K562 (cell line): ENCODE data around the gene CENPP. TPM values are rescaled to one million over a fixed set of nuclear protein-coding genes. Genes with fewer than 3 reads are reported as not detected.

ENCODE experiments used
- ATAC-seq: fragments of 200-7000 bp; cut with Tn5 transposase; 3 replicates; pipeline ENCODE4 v1.9.1; 2020; ENCODE audit warnings: moderate library complexity
- BruUV-seq: library from RNA; stranded (reverse); fragments of 400-500 nt; replicated peaks from 2 replicates; lab custom pipeline; 2021; lab: Mats Ljungman, UMichigan
- CTCF ChIA-PET: fragments of 300-600 bp; formaldehyde crosslinking; extraction: SDS; loops from one replicate; lab custom pipeline; 2021; ENCODE audit warnings: low intra/inter-chr PET ratio; lab: Yijun Ruan, JAX
- POLR2A ChIA-PET: fragments of 300-600, 350-650 bp; sonication (Branson Sonifier 250); formaldehyde crosslinking; extraction: SDS; loops from one replicate; lab custom pipeline; 2021; ENCODE audit warnings: antibody characterized with exemption, inconsistent platforms; lab: Yijun Ruan, JAX
- DNase-seq, 4 experiments: peaks; one replicate each; pipeline versions ENCODE4 v3.0.0 to v3.0.0-alpha.2; 2011 to 2018; ENCODE audit warnings: low spot score in 3 of 4, mixed read lengths in 3 of 4; ENCODE audit errors: extremely low read depth in 1 of 4
- FAIRE-seq: peaks from 2 replicates; lab custom pipeline; 2011; peaks lifted over from hg19 to GRCh38; lab: Jason Lieb, UNC
- H2AFZ ChIP-seq: 2 replicates; pipeline ENCODE4 v1.6.0; 2011; ENCODE audit warnings: low read depth, low read length, control low read depth, inconsistent platforms
- H3K27ac ChIP-seq: fragments of 200-600 bp; 3 replicates; pipeline ENCODE4 v1.8.0; 2011; ENCODE audit warnings: low read depth, mild to moderate bottlenecking, control low read depth, inconsistent platforms, low read length, moderate library complexity, mixed read lengths; ENCODE audit errors: extremely low read depth
- H3K27me3 ChIP-seq, 2 experiments: fragments of 300-600 bp in 1 of 2; 2 replicates in 1 of 2; 3 replicates in 1 of 2; pipeline versions ENCODE4 v1.6.0 to v1.8.0; 2011; ENCODE audit warnings: inconsistent platforms in 2 of 2, low read length in 2 of 2, mild to moderate bottlenecking in 1 of 2, mixed read lengths in 1 of 2, moderate library complexity in 1 of 2; ENCODE audit not compliant: control insufficient read depth in 2 of 2, insufficient read depth in 2 of 2
- H3K36me3 ChIP-seq: fragments of 300-600 bp; 3 replicates; pipeline ENCODE4 v1.8.0; 2011; ENCODE audit warnings: mild to moderate bottlenecking, low read length, inconsistent platforms; ENCODE audit not compliant: control insufficient read depth, insufficient read depth
- H3K4me1 ChIP-seq, 2 experiments: fragments of 200-600 bp in 1 of 2; replicated peaks in 1 of 2; 2 replicates in 1 of 2; 3 replicates in 1 of 2; pipeline versions ENCODE4 v1.5.1 to v1.8.0; 2011; ENCODE audit warnings: inconsistent platforms in 2 of 2, low read length in 2 of 2, mild to moderate bottlenecking in 1 of 2, mixed read lengths in 1 of 2, moderate library complexity in 1 of 2; ENCODE audit not compliant: control insufficient read depth in 2 of 2, insufficient read depth in 2 of 2
- H3K4me2 ChIP-seq: 2 replicates; pipeline ENCODE4 v1.6.1; 2011; ENCODE audit warnings: low read length, control low read depth, inconsistent platforms, mixed read lengths; ENCODE audit not compliant: insufficient read depth
- H3K4me3 ChIP-seq: fragments of 200-600 bp; sonication (generic), shearing (Covaris generic); 2 replicates; pipeline ENCODE4 v1.5.1; 2016; ENCODE audit warnings: control low read depth, inconsistent platforms
- H3K79me2 ChIP-seq: fragments of 200-600 bp; 3 replicates; pipeline ENCODE4 v1.8.0; 2011; ENCODE audit warnings: low read length, inconsistent platforms; ENCODE audit not compliant: control insufficient read depth, insufficient read depth
- H3K9ac ChIP-seq, 2 experiments: 2 replicates each; pipeline versions ENCODE4 v1.6.0 to v1.6.1; 2011; ENCODE audit warnings: low read depth in 2 of 2, low read length in 2 of 2, control low read depth in 1 of 2, inconsistent platforms in 1 of 2, mild to moderate bottlenecking in 1 of 2, mixed read lengths in 1 of 2; ENCODE audit not compliant: insufficient read depth in 1 of 2
- H3K9me1 ChIP-seq: one replicate; pipeline ENCODE4 v1.6.0; 2011; ENCODE audit warnings: inconsistent platforms, mild to moderate bottlenecking, low read length, moderate library complexity; ENCODE audit not compliant: control insufficient read depth, insufficient read depth
- H3K9me3 ChIP-seq: replicated peaks from 2 replicates; pipeline ENCODE4 v1.5.1; 2011; ENCODE audit warnings: low read depth, low read length, inconsistent platforms; ENCODE audit not compliant: control insufficient read depth, insufficient read depth
- H4K20me1 ChIP-seq: replicated peaks from 2 replicates; pipeline ENCODE4 v1.6.1; 2011; ENCODE audit warnings: low read length, inconsistent platforms, mixed read lengths; ENCODE audit not compliant: control insufficient read depth, insufficient read depth
- BCOR ChIP-seq: fragments of 450-650 bp; IDR thresholded peaks from 2 replicates; pipeline ENCODE4 v1.6.1; 2016
- BDP1 ChIP-seq: IDR thresholded peaks from 3 replicates; pipeline ENCODE4 v1.6.1; 2011; ENCODE audit not compliant: insufficient read length, insufficient read depth
- CAMTA2 ChIP-seq: fragments of 250-450 bp; sonication (Bioruptor Pico); conservative IDR thresholded peaks from 2 replicates; pipeline ENCODE4 v1.5.1; 2022
- CBFA2T3 ChIP-seq: fragments of 450-650 bp; IDR thresholded peaks from 2 replicates; pipeline ENCODE4 v1.6.1; 2017
- CCAR2 ChIP-seq: fragments of 200-400 bp; formaldehyde crosslinking; IDR thresholded peaks from 2 replicates; pipeline ENCODE4 v1.6.1; 2017; ENCODE audit warnings: mild to moderate bottlenecking, low read depth, low read length
- CHD4 ChIP-seq: fragments of 200-600 bp; sonication (generic); IDR thresholded peaks from 3 replicates; pipeline ENCODE4 v1.6.1; 2012; ENCODE audit warnings: low read depth, mild to moderate bottlenecking, mixed read lengths, low read length, inconsistent platforms; ENCODE audit not compliant: insufficient read depth, insufficient replicate concordance, poor library complexity, severe bottlenecking
- CTBP1 ChIP-seq: fragments of 450-650 bp; IDR thresholded peaks from 2 replicates; pipeline ENCODE4 v1.6.1; 2016; ENCODE audit warnings: borderline replicate concordance
- EGR1 ChIP-seq: fragments of 450-650 bp; conservative IDR thresholded peaks from 2 replicates; pipeline ENCODE4 v1.6.1; 2017; ENCODE audit warnings: mild to moderate bottlenecking
- KDM1A ChIP-seq, 2 experiments: fragments of 450-650 bp; IDR thresholded peaks; 2 replicates each; pipeline ENCODE4 v1.6.1; 2016; ENCODE audit warnings: mild to moderate bottlenecking in 2 of 2
- NFIC ChIP-seq: fragments of 450-650 bp; IDR thresholded peaks from 2 replicates; pipeline ENCODE4 v1.6.1; 2017; ENCODE audit warnings: mild to moderate bottlenecking, inconsistent platforms
- NFIX ChIP-seq: fragments of 250-450 bp; sonication (Bioruptor Pico); IDR thresholded peaks from 2 replicates; pipeline ENCODE4 v1.4.0; 2020; ENCODE audit warnings: low read depth, mild to moderate bottlenecking, moderate library complexity
- NONO ChIP-seq, 2 experiments: fragments of 200-400 bp in 1 of 2; fragments of 450-650 bp in 1 of 2; formaldehyde crosslinking in 1 of 2; IDR thresholded peaks; 2 replicates each; pipeline ENCODE4 v1.6.1; 2017; ENCODE audit warnings: low read depth in 2 of 2, mild to moderate bottlenecking in 2 of 2, moderate library complexity in 2 of 2, low read length in 1 of 2
- PTTG1 ChIP-seq: fragments of 450-650 bp; IDR thresholded peaks from 2 replicates; pipeline ENCODE4 v1.6.1; 2016; ENCODE audit warnings: low read depth, mild to moderate bottlenecking, missing genetic modification characterization, missing compliant biosample characterization
- STAG1 ChIP-seq: sonication (generic); formaldehyde crosslinking; IDR thresholded peaks from 2 replicates; pipeline ENCODE4 v1.5.0; 2020; ENCODE audit warnings: missing genetic modification reagents, borderline replicate concordance
- TSHZ1 ChIP-seq: fragments of 250-450 bp; sonication (Bioruptor Pico); IDR thresholded peaks from 2 replicates; pipeline ENCODE4 v1.4.0; 2020; ENCODE audit warnings: mild to moderate bottlenecking, moderate library complexity
- WGBS: fragments of 100-300 bp; shearing (Covaris generic); methylation state at CpG from one replicate; pipeline ENCODE4 v1.1.6; 2016; ENCODE audit warnings: low coverage, mixed read lengths; ENCODE audit not compliant: insufficient coverage; ENCODE audit errors: missing lambda C conversion rate; 5-methylcytosine and 5-hydroxymethylcytosine counted together
- in situ Hi-C: fragments of 300-500 bp; cut with MboI; formaldehyde crosslinking; loops from 4 replicates; pipeline ENCODE4 v1.15.0; 2018; ENCODE audit warnings: inconsistent platforms, mixed read lengths
- intact Hi-C: fragments of 100-400 bp; cut with micrococcal nuclease; formaldehyde crosslinking; loops from 2 replicates; pipeline ENCODE4 v1.14.2; 2022
- polyA plus RNA-seq, 8 experiments: library from polyadenylated mRNA; depleted of rRNA in 4 of 8; stranded (reverse) in 5 of 8; unstranded in 3 of 8; fragments of >200 nt; fragmentation: Nextera tagmentation in 2 of 8; fragmentation: Illumina TruSeq in 1 of 8; extraction: Ambion mirVana in 2 of 8; extraction: Trizol in 1 of 8; gene quantifications; 2 replicates each; pipeline versions ENCODE4 v1.2.1 to v1.2.3, GENCODE V29; 2011 to 2014; ENCODE audit warnings: inconsistent platforms in 1 of 8, missing spikeins in 1 of 8
- total RNA-seq, 7 experiments: library from RNA; depleted of rRNA in 6 of 7; stranded (reverse); fragments of >200 nt in 6 of 7; fragmentation: Illumina TruSeq in 2 of 7; extraction: Trizol in 2 of 7; gene quantifications; 2 replicates each; pipeline versions ENCODE4 v1.2.1 to v1.2.3, GENCODE V29; 2011 to 2021; ENCODE audit warnings: low replicate concordance in 1 of 7

Gene CENPP
- total and polyA plus RNA-seq, 9 of the 15 experiments (the other 6 are each of a cell fraction or from before 2014, with no cell fraction given): 8.0 to 28.5 (median 17.9) TPM

GRCh38 chr9:92525306-92525705 is 199.6 kb downstream of the CENPP start (continued):
- no peak for TF ChIP-seq TSHZ1
- TF ChIP-seq CHD4: no peak
- TF ChIP-seq STAG1: no peak
- no peak for TF ChIP-seq NONO (IDR thresholded peaks at IDR 0.05; ENCODE audit: low read depth in 2 of 2, low read length in 1 of 2)

DNA sequence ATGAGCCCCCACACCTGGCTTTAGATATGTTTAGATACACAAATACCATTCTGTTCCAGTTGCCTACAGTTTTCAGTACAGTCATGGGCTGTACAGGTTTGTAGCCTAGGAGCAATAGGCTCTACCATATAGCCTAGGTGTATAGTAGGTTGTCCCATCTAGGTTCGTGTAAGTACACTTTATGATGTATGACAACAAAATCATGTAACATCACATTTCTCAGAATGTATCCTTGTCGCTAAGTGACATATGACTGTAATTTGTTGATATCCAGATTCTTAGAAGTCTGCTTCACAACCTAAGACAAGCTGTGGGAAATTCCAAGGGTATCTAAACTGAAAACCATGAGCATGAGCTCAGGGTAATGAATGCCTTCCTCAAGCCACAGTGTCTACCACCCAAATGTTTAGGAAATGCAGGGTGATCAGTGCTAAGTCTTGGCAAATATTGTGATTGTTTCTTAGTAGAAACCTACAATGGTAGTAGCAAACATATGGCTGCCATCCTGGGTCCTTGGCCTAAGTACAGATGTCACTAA is 201.6 kb downstream of the CENPP start:
- no peaks in the 10 kb centered on the region for H3K9me3 ChIP-seq
- H4K20me1 ChIP-seq: no peaks in the 10 kb centered on the region
- no peak overlapping the region for H3K27ac ChIP-seq
- no peak overlapping the region for H3K4me3 ChIP-seq
- H3K4me1 ChIP-seq: peaks cover 3 to 17% of the 10 kb centered on the region in 2 experiments; a peak in 4 of 5 replicates
- DNase-seq: no peak
- ATAC-seq: no peak
- no peak overlapping the region for H3K9ac ChIP-seq
- no peaks in the 10 kb centered on the region for H3K9me1 ChIP-seq
- no peak overlapping the region for H2AFZ ChIP-seq
- H3K79me2 ChIP-seq: no peaks in the 10 kb centered on the region
- in situ Hi-C loops: no loop called here
- WGBS: 49% methylated on average over 2 of the region's 2 CpGs
- FAIRE-seq: no peak
- ChIA-PET CTCF (interaction anchor here (0.7 kb wide), 1 partner anchor 36 kb away, joined by 4 read pairs; no protein-coding TSS in a partner anchor), POLR2A (interaction anchor here (0.6 to 0.9 kb wide), 2 partner anchors 75 to 112 kb away, joined by 3 read pairs; no protein-coding TSS in a partner anchor)
- H3K36me3 ChIP-seq: no peaks in the 10 kb centered on the region
- intact Hi-C loops: no loop called here
- BruUV-seq: no TSS peak
- H3K4me2 ChIP-seq: no peak overlapping the region
- no peaks in the 10 kb centered on the region for H3K27me3 ChIP-seq
- no peak for TF ChIP-seq EGR1
- TF ChIP-seq CTBP1: no peak
- no peak for TF ChIP-seq BCOR
- no peak for TF ChIP-seq PTTG1 (tag)
- TF ChIP-seq NFIC: no peak
- TF ChIP-seq TSHZ1: no peak
- TF ChIP-seq CBFA2T3: no peak
- TF ChIP-seq CCAR2: no peak
- no peak for TF ChIP-seq NFIX (CRISPR knock-in tag)
- no peak for TF ChIP-seq BDP1
- TF ChIP-seq CAMTA2: no peak
- TF ChIP-seq KDM1A (IDR thresholded peaks at IDR 0.05): no peak
